VCaP (cell line): Measurements from ENCODE around the gene CELF5.

Source experiments
- H3K27ac ChIP-seq: fragments of 450-650 bp; 2 replicates; pipeline ENCODE4 v1.5.1; 2017
- CTCF ChIP-seq: fragments of 450-650 bp; conservative IDR thresholded peaks from 2 replicates; pipeline ENCODE4 v1.5.1; 2017; ENCODE audit warnings: mild to moderate bottlenecking, moderate library complexity

CELF5 gene

GRCh38 chr19:3289971-3290569, 65.6 kb downstream of the CELF5 start:
- no peak for TF ChIP-seq CTCF
- peak overlapping the region; percentile 30; the same call in 1 of the 2 replicates for H3K27ac ChIP-seq

GRCh38 chr19:3290858-3291257, 66.4 kb downstream of the CELF5 start:
- 0 out of 2 replicates have a peak overlapping the region, but pooled peaks have one; percentile 30 for H3K27ac ChIP-seq

GRCh38 chr19:3291644-3292043, 67.2 kb downstream of the CELF5 start:
- no peak for TF ChIP-seq CTCF
- no peak overlapping the region for H3K27ac ChIP-seq

GRCh38 chr19:3292958-3293529, 68.6 kb downstream of the CELF5 start:
- no peak for TF ChIP-seq CTCF
- no peak overlapping the region for H3K27ac ChIP-seq

- no peak overlapping the region for H3K27ac ChIP-seq
- TF ChIP-seq CTCF, result no peak
These were observed 69.1 kb downstream of the CELF5 start for GRCh38 chr19:3293560-3293959.

GRCh38 chr19:3294080-3294850, 69.8 kb downstream of the CELF5 start:
- TF ChIP-seq CTCF, result no peak
- H3K27ac ChIP-seq, result no peak overlapping the region

- no peak for TF ChIP-seq CTCF
- H3K27ac ChIP-seq, result no peak overlapping the region
These were observed 71.1 kb downstream of the CELF5 start for GRCh38 chr19:3295581-3295980.

GRCh38 chr19:3296034-3296433, 71.6 kb downstream of the CELF5 start:
- no peak overlapping the region for H3K27ac ChIP-seq
- TF ChIP-seq CTCF, result no peak
